TTC549 (cell line): ENCODE measurements around the gene SSH3.

Experiments used
- FAIRE-seq: peaks from 2 replicates; lab custom pipeline; 2012; peaks lifted over from hg19 to GRCh38; lab: Jason Lieb, UNC

SSH3 gene

GRCh38 chr11:67293090-67293489, 10.2 kb upstream of the SSH3 start:
- FAIRE-seq, result no peak

GRCh38 chr11:67295846-67296245, 7.5 kb upstream of the SSH3 start:
- no peak for FAIRE-seq

- no peak for FAIRE-seq
Observed at GRCh38 chr11:67298786-67299185, 4.5 kb upstream of the SSH3 start.

- FAIRE-seq, result no peak
Observed at GRCh38 chr11:67299471-67300191, 3.7 kb upstream of the SSH3 start.

- no peak for FAIRE-seq
Observed at GRCh38 chr11:67300256-67300755, 3.0 kb upstream of the SSH3 start.

- FAIRE-seq, result no peak
Observed at GRCh38 chr11:67300756-67301312, 2.5 kb upstream of the SSH3 start.

- no peak for FAIRE-seq
Observed at GRCh38 chr11:67301313-67301921, 1.9 kb upstream of the SSH3 start.

- no peak for FAIRE-seq
Observed at GRCh38 chr11:67301951-67302516, 1.3 kb upstream of the SSH3 start.

- FAIRE-seq, result no peak
Observed at GRCh38 chr11:67302571-67303131, 679 bp upstream of the SSH3 start.

GRCh38 chr11:67303835-67304411, 593 bp downstream of the SSH3 start:
- no peak for FAIRE-seq

- FAIRE-seq, result no peak
Observed at GRCh38 chr11:67304511-67305113, 1.3 kb downstream of the SSH3 start.

GRCh38 chr11:67306769-67307544, 3.6 kb downstream of the SSH3 start:
- FAIRE-seq, result no peak

GRCh38 chr11:67307545-67308001, 4.2 kb downstream of the SSH3 start:
- no peak for FAIRE-seq

GRCh38 chr11:67308031-67308866, 4.9 kb downstream of the SSH3 start:
- FAIRE-seq, result no peak

- no peak for FAIRE-seq
Observed at GRCh38 chr11:67309166-67309565, 5.8 kb downstream of the SSH3 start.

GRCh38 chr11:67309661-67310061, 6.3 kb downstream of the SSH3 start:
- no peak for FAIRE-seq

GRCh38 chr11:67310246-67311050, 7.1 kb downstream of the SSH3 start:
- no peak for FAIRE-seq

GRCh38 chr11:67311051-67311555, 7.8 kb downstream of the SSH3 start:
- no peak for FAIRE-seq

GRCh38 chr11:67311556-67312082, 8.3 kb downstream of the SSH3 start:
- FAIRE-seq, result no peak
